HG03460 (cell line): ENCODE data around the gene SF3B3.
"Not testable (repeated sequence)": the region's sequence is repeated elsewhere in the genome, so short reads cannot be mapped to it uniquely, and the experiment has no call there.

Experiments
- ATAC-seq: cut with Tn5 transposase; IDR thresholded peaks from one replicate; pipeline ENCODE4 v1.9.1; 2021; ENCODE audit not compliant: unreplicated experiment

Gene SF3B3

DNA sequence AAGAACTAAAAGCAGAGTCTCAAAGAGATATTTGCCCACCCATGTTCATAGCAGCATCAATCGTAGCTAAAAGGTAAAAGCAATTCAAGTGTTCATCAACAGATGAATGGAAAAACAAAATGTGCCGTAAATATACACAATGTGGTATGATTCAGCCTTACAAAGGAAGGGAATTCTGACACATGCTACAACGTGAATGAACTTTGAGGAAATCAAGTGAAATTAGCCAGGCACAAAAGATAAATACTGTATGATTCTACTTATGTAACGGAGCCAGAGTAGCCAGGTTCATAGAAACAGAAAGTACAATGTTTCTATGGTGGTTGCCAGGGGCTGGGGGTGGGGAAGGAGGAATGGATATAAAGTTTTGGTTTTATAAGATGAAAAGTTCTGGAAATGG, 64.9 kb downstream of the SF3B3 start:
- ATAC-seq: no peak

DNA sequence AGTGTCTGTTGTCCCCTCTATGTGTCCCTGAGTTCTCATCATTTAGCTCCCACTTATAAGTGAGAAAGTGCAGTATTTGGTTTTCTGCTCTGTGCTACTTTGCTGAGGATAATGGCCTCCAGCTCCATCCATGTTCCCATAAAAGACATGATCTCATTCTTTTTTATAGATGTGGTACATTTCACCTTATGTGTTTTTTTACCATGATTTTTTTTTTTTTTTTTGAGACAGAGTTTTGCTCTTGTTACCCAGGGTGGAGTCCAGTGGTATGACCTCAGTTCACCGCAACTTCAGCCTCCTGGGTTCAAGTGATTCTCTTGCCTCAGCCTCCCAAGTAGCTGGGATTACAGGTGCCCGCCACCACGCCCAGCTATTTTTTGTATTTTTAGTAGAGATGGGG, 65.8 kb downstream of the SF3B3 start:
- not testable (repeated sequence) for ATAC-seq

DNA sequence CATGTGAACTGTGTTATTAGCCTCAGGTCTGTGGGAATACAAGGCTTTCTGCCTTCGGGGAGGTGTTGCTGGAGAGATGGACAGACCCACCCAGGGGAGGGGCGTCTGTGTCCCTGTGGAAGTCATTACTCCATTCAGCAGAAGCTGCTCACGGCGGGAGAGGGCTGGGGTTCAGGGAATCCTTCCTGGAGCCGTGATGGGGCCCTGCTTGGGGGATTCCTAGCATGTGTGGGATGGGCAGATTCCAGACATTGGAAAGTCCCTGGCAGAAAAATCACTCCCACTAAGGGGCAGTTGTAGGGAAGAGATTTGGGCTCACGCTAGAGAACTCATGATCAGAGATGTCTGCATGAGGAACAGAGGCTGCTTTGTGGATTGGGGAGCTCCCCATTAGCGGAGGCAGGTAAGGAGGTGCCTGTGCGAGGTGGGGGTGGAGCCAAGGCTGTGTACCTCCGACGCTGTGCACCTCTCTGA, 66.4 kb downstream of the SF3B3 start:
- ATAC-seq: no peak

DNA sequence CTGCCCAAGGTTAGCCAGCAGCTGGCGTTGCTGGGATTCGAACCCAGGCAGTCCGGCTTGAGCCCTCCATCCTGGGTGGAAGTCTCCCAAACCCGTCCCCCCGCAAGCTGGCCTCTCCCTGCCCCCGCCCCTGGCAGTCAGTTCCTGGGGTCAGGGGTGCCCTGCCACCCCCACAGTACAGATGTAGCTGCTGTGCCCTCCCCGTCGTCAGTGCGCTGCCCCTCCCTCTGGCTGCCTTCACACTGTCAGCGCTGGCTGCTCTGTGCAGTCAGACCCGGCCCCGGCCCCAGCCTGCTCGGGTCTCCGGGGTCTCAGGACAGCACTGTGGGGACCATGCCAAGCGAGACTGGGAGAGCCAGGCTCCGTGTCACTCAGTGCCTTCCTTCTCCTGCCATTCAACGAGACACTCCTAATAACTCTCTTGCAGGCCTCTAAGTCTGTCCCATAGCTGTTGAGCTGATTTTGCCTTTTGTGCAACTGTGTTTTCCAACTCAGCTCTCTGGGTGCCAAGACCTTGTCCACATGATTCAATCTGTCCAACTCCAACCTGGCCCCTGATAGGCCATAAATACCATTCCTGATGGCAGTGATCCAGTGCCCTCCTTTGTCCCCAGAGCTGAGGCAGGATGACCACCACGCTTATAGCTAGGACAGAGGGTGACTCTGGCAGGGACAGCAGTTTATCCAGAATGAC, 67.3 kb downstream of the SF3B3 start:
- ATAC-seq: no peak

DNA sequence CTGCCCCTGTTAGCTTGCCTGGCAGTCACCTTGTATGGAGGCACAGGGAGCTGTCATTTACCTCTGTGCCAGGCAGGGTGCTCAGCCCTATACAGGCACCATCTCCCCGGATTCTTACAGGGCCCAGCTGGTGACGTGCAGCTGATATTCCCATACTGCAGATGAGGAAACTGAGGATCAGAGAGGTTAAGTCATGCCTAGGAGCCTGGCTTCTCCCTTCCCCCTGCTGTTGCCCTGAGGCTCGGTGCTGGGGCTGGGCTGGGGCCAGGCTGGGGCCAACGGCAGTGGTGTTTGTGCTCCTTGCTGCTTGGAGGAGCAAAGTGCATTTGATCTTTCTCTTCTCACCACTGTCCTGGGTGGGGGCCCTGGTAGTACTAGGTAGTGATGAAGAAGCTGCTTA, 68.0 kb downstream of the SF3B3 start:
- no peak for ATAC-seq

DNA sequence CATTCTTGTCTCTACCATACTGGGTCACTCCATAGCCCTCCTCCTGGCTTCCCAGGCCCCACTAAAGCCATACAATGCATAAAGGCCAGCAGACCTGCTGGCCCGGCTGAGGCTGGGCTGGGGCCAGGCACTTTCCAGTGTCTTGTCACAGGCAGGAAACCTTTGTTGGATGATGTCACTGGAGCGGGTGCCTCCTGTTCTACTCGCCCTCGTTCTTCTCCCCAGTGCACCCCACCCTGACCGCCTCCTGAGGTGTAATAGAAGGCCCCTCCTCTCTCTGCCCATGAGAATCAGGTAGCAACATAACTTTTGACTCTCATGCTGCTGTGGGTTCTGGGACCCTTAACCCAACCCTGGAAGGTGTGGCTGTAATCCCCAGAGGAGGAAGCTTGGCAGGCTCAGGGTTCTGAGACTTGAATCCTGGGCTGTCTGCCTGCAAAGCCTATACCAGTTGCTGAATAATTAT, 68.5 kb downstream of the SF3B3 start:
- no peak for ATAC-seq

DNA sequence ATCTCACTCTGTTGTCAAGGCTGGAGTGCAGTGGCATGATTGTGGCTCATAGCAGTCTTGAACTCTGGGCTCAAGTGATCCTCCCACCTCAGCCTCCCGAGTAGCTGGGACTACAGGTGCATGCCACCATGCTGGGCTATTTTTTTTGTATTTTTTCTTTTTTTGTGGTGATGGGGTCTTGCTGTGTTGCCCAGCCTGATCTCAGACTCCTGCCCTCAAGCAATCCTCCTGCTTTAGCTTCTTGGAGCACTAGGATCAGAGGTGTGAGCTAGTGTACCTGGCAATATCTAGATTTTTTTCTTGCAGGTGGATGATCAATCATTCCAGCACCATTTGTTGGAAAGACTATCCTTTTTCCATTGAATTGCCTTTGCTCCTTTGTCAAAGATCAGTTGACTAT, 69.9 kb downstream of the SF3B3 start:
- no peak for ATAC-seq

DNA sequence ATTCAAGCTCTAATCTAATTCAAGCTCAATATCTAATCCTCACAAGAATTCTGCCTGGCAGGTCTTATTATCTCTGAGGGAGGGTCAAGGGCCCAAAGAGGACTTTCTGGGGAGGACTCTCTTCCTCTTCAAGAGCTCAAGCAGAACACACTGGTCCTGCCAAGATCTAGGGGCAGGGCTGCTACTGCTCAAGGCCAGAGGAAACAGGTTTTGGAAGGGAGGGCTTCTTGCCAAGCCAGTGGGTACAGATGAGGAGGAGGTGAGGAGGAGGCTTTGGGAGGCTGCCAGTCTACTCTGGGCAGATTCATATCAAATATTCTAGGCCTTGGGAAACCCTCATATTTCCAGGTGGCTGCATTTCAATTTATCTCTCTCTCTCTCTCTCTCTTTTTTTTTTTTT, 71.0 kb downstream of the SF3B3 start:
- no peak for ATAC-seq

DNA sequence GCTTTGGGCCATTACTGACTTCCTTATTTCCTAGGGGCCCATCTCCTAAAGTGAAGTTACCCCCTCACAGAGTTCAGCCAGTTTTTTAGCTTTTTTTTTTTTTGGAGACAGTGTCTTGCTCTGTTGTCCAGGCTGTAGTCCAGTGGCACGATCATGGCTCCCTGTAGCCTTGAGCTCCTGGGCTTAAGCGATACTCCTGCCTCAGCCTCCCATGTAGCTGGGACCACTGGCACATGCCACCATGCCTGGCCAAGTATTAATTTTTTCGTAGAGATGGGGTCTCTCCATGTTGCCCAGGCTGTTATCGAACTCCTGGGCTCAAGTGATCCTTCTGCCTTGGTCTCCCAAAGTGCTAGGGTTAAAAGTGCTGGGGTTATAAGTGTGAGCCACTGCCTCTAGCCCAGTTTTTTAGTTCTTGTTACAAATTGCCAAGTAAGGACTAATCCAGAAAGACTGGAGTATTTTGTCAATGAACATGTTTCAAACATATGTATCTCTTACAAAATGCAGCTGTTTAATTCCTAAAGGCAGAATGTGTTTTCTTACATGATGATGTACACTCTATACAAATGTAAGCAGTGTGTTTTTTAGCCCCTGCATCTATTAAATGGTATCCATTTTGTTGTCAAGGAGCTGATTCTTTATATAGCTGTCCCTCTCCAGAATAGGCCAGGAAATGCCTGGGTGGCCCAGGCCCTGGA, 73.7 kb downstream of the SF3B3 start:
- ATAC-seq: no peak

DNA sequence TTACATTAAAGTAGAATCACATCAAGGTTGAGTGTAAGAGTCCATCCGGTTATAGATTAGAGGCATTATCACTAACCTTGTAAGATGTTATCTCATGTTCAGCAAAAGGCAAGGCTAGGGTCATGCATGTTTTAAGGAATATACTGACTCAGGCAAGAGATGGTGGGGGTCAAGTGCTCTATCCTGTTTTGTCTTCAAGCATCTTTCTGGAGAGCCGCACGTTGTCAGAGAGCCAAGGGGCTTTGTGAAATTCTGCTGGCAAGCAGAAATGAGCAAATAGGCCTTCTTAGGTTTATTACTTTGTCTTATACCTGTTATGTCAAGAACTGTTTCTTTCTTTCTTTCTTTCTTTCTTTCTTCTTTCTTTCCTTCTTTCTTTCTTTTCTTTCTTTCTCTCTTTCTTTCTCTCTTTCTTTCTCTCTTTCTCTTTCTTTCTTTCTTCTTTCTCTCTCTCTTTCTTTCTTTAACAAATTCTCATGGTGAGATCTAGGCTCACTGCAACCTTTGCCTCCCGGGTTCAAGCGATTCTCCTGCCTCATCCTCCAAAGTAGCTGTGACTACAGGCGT, 75.4 kb downstream of the SF3B3 start:
- no peak for ATAC-seq

DNA sequence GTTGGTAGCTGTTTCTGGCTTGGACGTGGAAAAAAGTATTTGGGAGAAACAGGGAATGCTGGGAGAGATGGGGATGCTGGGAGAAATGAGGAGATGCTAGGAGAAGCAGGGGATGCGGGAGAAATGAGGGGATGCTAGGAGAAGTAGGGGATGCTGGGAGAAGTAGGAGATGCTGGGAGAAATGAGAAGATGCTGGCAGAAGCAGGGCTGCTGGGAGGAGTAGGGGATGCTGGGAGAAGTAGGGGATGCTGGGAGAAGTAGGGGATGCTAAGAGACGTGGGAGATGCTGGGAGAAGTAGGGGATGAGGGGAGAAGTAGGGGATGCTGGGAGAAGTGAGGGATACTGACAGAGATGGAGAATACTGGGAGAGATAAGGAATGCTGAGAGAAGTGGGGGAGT, 77.1 kb downstream of the SF3B3 start:
- ATAC-seq: no peak

DNA sequence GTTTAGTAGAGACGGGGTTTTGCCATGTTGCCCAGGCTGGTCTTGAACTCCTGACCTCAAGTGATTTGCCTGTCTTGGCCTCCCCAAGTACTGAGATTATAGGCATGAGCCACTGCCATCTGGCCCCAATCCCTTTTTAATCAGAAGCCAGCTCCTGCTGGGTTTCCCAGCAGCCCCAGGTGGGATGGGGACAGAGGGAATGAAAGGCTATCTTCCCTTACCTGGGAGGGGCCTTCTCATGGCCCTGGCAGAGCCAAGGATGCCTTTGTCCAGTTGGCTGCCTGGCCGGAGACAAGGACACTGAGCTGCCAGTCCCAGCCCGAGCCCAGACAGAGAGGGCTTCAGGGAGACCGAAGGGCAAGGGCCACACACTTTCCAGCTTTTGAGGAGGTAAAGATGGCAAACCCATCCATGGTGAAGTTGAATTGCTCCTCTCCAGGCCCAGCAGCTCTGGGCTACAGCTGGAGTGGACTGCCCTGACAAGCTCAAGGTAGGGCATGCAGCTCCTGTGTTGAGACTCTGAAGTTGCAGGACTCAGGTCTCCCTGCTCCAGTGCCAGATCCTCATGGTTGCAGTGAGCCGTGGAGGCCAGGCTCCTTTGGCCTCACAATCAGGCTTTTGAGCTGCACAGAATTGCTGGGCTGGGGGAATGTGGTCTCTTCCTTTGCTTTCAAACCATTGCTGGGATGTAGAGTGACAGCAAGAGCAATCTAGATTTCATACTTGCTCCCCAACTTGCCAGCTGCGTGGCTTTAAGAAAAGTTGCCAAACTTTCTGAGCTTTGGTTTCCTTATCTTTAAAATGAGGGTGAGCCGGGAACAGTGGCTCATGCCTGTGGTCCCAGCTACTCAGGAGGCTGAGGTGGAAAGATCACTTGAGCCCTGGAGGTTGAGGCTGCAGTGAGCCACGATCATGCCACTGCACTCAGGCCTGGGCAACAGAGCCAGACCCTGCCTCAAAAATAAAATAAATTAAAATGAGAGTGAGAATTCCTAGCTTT, 78.3 kb downstream of the SF3B3 start:
- no peak for ATAC-seq

DNA sequence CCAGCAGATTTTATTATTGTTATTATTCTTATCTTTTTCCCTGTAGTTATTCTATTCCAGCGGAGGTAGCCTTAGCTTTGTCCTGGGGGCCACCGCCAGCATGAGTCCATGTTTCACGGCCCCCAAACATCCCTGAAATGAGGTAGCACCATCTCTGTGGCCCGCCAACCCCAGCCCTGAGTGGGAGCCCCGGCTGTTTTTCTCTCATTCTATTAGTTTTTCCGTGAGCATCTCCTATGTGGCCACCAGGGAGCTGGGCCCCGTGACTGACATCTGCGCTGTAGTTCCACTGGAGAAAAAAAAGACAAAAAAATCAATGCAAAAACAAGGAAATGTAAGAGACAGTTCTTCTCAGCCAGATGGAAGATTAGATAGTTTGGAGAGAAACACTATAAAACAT, 79.2 kb downstream of the SF3B3 start:
- ATAC-seq: no peak

DNA sequence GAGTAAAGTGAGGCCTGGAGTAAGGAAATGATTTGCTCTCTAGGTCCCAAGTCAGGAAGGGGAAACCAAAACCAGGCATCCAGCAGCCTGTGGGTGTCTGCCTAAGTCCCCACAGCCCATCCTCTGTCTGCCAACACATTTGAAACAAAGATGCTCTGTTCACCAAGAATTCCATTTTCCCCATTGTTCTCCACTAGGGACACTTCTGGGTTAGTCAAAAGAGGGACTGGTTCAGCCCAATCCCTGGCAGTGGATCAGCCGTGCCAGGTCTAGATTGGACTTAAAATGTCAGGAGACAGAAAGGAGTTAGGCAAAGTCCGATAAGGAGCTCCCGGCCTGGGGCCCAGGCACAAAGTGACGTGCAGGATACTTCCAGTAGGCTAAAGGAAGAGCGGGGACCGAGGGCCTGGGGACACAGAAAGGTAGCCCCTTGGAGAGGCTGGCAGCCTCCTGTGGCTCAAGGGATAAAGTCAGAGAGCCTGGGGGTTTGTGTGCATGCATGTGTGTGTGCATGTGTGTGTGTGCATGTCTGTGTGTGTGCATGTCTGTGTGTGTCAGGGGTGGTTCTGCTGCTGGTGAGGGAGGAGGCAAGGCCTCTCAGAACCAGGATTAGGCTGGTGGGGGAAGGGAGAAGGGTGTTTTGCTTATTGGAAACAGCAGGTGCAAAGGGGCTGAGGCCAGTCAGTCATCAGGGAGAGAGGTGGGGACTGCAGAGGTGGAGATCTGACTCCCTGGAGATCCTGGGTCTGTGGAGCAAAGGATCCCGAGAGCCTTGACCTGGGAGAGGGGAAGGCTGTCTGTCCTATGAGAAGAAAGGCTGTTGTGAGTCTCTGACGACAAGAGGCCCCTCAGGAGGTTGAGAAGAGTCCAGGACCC, 81.0 kb downstream of the SF3B3 start:
- ATAC-seq: no peak

DNA sequence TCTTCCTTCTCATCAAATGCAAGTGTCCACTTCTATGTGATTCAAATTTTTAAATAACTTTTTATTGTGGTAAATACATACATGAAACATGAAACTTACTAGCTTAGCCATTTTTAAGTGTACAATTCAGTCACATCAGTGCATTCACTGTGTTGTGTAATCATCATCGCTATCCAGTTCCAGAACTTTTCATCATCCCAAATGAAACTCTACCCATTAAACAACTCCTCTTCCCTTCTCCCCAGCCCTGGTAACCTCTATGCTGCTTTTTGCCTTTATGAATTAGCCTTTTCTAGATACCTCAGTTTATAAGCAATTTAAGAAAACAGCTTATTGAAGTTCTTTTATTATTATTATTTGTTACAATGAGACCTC, 81.7 kb downstream of the SF3B3 start:
- no peak for ATAC-seq

DNA sequence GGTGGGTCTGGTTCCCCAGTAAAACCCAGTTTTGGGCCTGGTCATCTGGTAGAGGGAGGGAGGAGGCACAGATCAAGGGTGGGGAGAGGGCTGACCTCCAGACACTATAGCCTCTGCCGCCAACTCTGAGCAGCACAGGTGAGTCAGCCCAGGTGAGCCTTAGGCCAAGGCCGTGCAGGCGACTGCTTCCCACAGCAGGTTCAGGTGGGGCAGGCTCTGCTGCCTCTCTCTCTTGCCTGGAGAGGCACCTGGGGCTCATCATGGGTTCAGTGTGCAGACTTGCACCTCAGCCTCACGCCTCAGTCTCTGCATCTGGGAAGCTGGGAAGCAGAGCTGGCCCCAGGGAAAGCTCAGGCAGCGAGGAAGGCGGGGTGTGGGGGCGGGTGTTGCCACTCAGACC, 84.9 kb downstream of the SF3B3 start:
- ATAC-seq: no peak

DNA sequence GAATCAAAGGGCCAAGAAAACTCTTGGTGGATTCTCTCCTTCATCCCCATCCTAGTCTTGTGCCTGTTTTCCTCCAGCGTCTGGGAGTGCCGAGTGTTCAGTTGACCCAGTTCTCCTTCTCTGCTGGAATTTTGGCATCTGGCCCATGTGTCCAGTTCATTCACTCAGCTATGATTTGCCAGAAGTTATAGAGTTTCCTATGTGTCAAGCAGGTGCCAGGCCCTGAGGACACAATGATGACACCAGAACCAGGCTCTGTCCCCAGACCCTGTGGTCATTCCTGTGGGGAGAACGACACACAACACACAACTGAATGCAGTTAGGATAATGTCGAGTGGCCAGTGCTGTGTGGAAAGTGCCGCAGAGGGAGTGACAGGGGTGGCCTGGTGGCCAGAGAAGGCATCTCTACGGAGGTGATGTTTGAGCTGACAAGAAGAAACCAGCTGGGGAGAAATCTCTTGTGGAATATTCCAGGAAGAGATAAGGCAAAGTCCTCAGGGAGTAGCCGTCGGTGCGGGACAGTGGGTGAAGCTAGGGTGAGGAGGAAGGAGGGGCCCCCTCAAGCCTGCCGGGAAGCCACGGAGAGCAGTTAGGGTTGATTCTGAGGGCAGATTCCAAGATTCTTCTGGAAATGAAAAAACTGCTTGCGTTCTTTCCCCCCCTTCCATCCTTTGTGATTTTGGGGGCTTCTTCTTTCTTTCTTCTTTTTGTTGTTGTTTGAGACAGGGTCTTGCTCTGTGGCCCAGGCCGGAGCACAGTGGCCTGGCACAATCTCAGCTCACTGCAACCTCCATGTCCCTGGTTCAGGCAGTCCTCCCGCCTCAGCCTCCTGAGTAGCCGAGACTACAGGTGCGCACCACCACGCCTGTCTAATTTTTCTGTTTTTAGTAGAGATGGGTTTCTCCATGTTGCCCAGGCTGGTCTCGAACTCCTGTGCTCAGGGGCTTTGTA, 86.9 kb downstream of the SF3B3 start:
- no peak for ATAC-seq

DNA sequence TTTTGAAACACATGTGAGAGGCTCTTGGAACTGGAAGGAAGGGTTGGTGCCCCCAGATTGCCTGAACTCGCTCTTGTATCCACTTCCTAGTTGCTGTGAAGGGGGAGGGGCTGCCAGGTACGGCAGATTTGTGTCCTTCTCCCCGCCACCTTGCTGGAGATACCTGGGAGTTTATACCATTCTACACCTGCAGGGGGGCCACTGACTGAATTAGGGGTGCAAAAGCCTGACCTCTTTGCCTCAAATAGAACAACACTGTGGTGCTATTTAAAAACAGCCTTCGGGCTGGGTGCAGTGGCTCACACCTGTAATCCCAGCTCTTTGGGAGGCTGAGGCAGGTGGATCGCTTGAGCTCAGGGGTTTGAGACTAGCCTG, 87.6 kb downstream of the SF3B3 start:
- ATAC-seq: no peak

DNA sequence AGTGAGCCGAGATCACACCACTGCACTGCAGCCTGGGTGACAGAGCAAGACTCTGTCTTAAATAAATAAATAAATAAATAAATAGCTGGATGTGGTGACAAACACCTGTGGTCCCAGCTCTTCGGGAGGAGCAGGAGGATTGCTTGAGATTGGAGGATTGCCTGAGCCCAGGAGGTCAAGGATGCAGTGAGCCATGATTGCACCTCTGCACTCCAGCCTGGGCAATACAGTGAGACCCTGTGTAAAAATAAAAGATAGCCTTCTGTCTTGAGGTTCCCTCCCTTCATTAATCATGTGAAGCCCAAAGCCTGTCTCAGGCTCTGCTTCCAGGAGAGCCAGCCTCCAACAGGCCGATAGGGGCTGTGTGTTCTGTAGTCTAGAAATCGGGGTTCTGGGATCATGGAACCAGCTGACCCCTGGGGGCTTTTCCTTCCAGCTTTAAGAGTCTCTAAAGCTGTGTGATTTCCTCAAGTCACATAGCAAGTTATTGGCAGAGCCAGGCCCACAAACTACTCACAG, 88.2 kb downstream of the SF3B3 start:
- no peak for ATAC-seq
